ENCODE results near the gene SLC7A10. TPM values are rescaled to one million over a fixed set of nuclear protein-coding genes. Genes with fewer than 3 reads are reported as not detected.

The SLC7A10 gene
- total RNA-seq, 1 experiment from 2014 or later = 2.9 TPM

DNA sequence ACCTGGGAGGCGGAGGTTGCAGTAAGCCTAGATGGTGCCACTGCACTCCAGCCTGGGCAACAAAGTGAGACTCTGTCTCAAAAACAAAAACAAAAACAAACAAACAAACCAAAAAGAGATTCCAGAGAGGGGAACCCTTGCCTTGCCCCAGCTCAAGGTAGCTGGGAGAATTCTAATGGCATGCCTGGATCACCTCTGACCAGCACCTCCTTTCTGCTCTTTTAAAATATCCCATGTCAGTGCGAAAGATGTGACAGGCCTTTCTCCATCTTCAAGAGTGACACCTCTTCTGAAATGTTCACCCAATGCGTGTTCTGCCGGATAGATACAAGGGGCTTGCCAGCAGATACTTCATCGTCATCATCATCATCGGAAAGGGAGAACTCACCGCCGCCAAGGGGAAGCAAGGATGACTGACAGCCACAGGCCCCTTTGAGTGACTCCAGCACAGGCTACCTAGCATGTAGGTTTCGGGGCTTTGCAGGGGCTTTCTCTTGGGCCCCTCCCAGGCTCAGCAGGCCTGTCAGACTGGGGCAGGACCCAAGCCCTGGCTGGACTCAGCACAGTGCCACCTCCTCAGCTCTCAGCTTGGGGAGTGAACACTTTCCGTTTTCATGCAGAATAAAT lies 50.4 kb downstream of the SLC7A10 start:
- no peak overlapping the region for H4K8ac ChIP-seq (replicated peaks; ENCODE audit: insufficient read length, low read depth, low read length)

More for the DNA sequence above, 50.4 kb downstream of the SLC7A10 start:
- H3K23me2 ChIP-seq (ENCODE audit: insufficient read length, low read depth, low read length, poor library complexity, severe bottlenecking) = peaks cover 5% of the 10 kb centered on the region
- peaks cover 15 to 21% of the 10 kb centered on the region in 2 experiments for H3K4me1 Mint-ChIP-seq
- H3K27ac Mint-ChIP-seq = no peak overlapping the region
- H4K20me1 ChIP-seq (ENCODE audit: control insufficient read depth, insufficient read depth, insufficient read length) = no peaks in the 10 kb centered on the region
- H2AFZ ChIP-seq (ENCODE audit: low read length) = no peak overlapping the region
- no peak overlapping the region for H2BK15ac ChIP-seq (ENCODE audit: low read depth, low read length)
- no peak overlapping the region for H3K4ac ChIP-seq (ENCODE audit: low read depth, low read length)
- no peaks in the 10 kb centered on the region for H3K4me1 ChIP-seq (ENCODE audit: insufficient read depth, low read length)
- DNase-seq = no peak
- no peak overlapping the region for H3K14ac ChIP-seq (ENCODE audit: insufficient read depth, low read length)
- peaks cover 0 to 3% of the 10 kb centered on the region in 2 experiments; a peak in 3 of 5 replicates for H3K9me3 Mint-ChIP-seq
- H3K18ac ChIP-seq (ENCODE audit: insufficient read length, low read depth, low read length) = no peak overlapping the region
- H3K9me3 ChIP-seq (ENCODE audit: control insufficient read depth, low read depth, low read length) = no peaks in the 10 kb centered on the region
- no peak overlapping the region for H2AK5ac ChIP-seq (ENCODE audit: insufficient read length, low read length)
- no peak overlapping the region for H3K56ac ChIP-seq (ENCODE audit: insufficient read length, low read depth, low read length)
- H3K27me3 ChIP-seq (ENCODE audit: insufficient read depth, low read length) = no peaks in the 10 kb centered on the region
- H3K27me3 Mint-ChIP-seq (ENCODE audit: low read depth) = peaks cover 17% of the 10 kb centered on the region
- no peak overlapping the region for H3K9ac ChIP-seq (ENCODE audit: extremely low read depth, insufficient read length, low read length)
- peaks cover 0 to 7% (median 2%) of the 10 kb centered on the region in 3 experiments; a peak in 3 of 7 replicates for H3K36me3 Mint-ChIP-seq (ENCODE audit: insufficient read depth in 1 of 3, low read depth in 3 of 3)
- no peak overlapping the region for H2BK5ac ChIP-seq (ENCODE audit: insufficient read length, low read length)
- H3K4me3 Mint-ChIP-seq = peak overlapping the region; percentile 94 to 96
- H3K27ac ChIP-seq (ENCODE audit: insufficient read length, low read depth, low read length) = no peak overlapping the region
- H3K79me1 ChIP-seq (ENCODE audit: insufficient read depth, low read depth, low read length, poor library complexity, severe bottlenecking) = no peaks in the 10 kb centered on the region
- H4K5ac ChIP-seq (ENCODE audit: insufficient read length, low read depth, low read length) = no peak overlapping the region
- TF ChIP-seq, protein P1, sequence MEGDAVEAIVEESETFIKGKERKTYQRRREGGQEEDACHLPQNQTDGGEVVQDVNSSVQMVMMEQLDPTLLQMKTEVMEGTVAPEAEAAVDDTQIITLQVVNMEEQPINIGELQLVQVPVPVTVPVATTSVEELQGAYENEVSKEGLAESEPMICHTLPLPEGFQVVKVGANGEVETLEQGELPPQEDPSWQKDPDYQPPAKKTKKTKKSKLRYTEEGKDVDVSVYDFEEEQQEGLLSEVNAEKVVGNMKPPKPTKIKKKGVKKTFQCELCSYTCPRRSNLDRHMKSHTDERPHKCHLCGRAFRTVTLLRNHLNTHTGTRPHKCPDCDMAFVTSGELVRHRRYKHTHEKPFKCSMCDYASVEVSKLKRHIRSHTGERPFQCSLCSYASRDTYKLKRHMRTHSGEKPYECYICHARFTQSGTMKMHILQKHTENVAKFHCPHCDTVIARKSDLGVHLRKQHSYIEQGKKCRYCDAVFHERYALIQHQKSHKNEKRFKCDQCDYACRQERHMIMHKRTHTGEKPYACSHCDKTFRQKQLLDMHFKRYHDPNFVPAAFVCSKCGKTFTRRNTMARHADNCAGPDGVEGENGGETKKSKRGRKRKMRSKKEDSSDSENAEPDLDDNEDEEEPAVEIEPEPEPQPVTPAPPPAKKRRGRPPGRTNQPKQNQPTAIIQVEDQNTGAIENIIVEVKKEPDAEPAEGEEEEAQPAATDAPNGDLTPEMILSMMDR (conservative IDR thresholded peaks at IDR 0.05) = no peak
- H4K91ac ChIP-seq (ENCODE audit: insufficient read length, low read depth, low read length) = no peak overlapping the region
- H2BK20ac ChIP-seq (ENCODE audit: low read depth, low read length, poor library complexity, severe bottlenecking) = no peak overlapping the region
- H2BK120ac ChIP-seq (ENCODE audit: low read depth, low read length, poor library complexity, severe bottlenecking) = no peak overlapping the region
- no peaks in the 10 kb centered on the region for H3K79me2 ChIP-seq (ENCODE audit: insufficient read depth, low read length)
- no peak overlapping the region for H2BK12ac ChIP-seq (ENCODE audit: insufficient read length, low read depth, low read length)
- WGBS (ENCODE audit: extremely low coverage, insufficient read length, low lambda C conversion rate) = no CpG with 5 or more reads among the region's 10 CpGs
- H3K23ac ChIP-seq (ENCODE audit: insufficient read length, low read depth, low read length) = no peak overlapping the region
- no peak overlapping the region for H3T11ph ChIP-seq (ENCODE audit: low read length)
- peak overlapping the region; percentile 94 for H3K4me2 ChIP-seq (ENCODE audit: insufficient read depth, insufficient read length, low read length)
